Measurements from ENCODE around the gene ZCCHC7.
"Not testable (repeated sequence)": the region's sequence is repeated elsewhere in the genome, so short reads cannot be mapped to it uniquely, and the experiment has no call there.

Gene ZCCHC7

GRCh38 chr9:37097294-37097693 lies 23.1 kb upstream of the ZCCHC7 start:
- H3K36me3 ChIP-seq (ENCODE audit: insufficient read depth, low read depth, low read length) = no peaks in the 10 kb centered on the region
- H3K27me3 ChIP-seq (ENCODE audit: insufficient read depth, low read length) = no peaks in the 10 kb centered on the region
- no peak overlapping the region for H3K4me3 ChIP-seq (ENCODE audit: low read length)
- H3K4me1 ChIP-seq (ENCODE audit: insufficient read depth, low read length) = 0 out of 2 replicates have a peak, but pooled peaks cover 4% of the 10 kb centered on the region
- H3K27ac ChIP-seq (ENCODE audit: low read length) = no peak overlapping the region
- no peak overlapping the region for H3K9ac ChIP-seq (ENCODE audit: low read depth, low read length)
- H3K9me3 ChIP-seq (ENCODE audit: insufficient read depth, low read depth, low read length) = no peaks in the 10 kb centered on the region

GRCh38 chr9:37100327-37100726 lies 20.0 kb upstream of the ZCCHC7 start:
- Histone ChIP-seq H3K9me3 (ENCODE audit: insufficient read depth, low read depth, low read length) (no peaks in the 10 kb centered on the region), H3K36me3 (ENCODE audit: insufficient read depth, low read depth, low read length) (no peaks in the 10 kb centered on the region), H3K9ac (ENCODE audit: low read depth, low read length) (no peak overlapping the region), H3K27me3 (ENCODE audit: insufficient read depth, low read length) (no peaks in the 10 kb centered on the region), H3K4me1 (ENCODE audit: insufficient read depth, low read length) (0 out of 2 replicates have a peak, but pooled peaks cover 4% of the 10 kb centered on the region), H3K27ac (ENCODE audit: low read length) (no peak overlapping the region), H3K4me3 (ENCODE audit: low read length) (no peak overlapping the region)

GRCh38 chr9:37100741-37101140 lies 19.6 kb upstream of the ZCCHC7 start:
- H3K4me1 ChIP-seq (ENCODE audit: insufficient read depth, low read length) = 0 out of 2 replicates have a peak, but pooled peaks cover 4% of the 10 kb centered on the region
- H3K4me3 ChIP-seq (ENCODE audit: low read length) = no peak overlapping the region
- H3K27me3 ChIP-seq (ENCODE audit: insufficient read depth, low read length) = no peaks in the 10 kb centered on the region
- no peaks in the 10 kb centered on the region for H3K9me3 ChIP-seq (ENCODE audit: insufficient read depth, low read depth, low read length)
- no peaks in the 10 kb centered on the region for H3K36me3 ChIP-seq (ENCODE audit: insufficient read depth, low read depth, low read length)
- H3K9ac ChIP-seq (ENCODE audit: low read depth, low read length) = no peak overlapping the region
- H3K27ac ChIP-seq (ENCODE audit: low read length) = no peak overlapping the region

- H3K4me3 ChIP-seq (ENCODE audit: low read length) = no peak overlapping the region
- H3K27ac ChIP-seq (ENCODE audit: low read length) = no peak overlapping the region
- no peaks in the 10 kb centered on the region for H3K36me3 ChIP-seq (ENCODE audit: insufficient read depth, low read depth, low read length)
- H3K9ac ChIP-seq (ENCODE audit: low read depth, low read length) = no peak overlapping the region
- no peaks in the 10 kb centered on the region for H3K9me3 ChIP-seq (ENCODE audit: insufficient read depth, low read depth, low read length)
- H3K27me3 ChIP-seq (ENCODE audit: insufficient read depth, low read length) = no peaks in the 10 kb centered on the region
- H3K4me1 ChIP-seq (ENCODE audit: insufficient read depth, low read length) = 0 out of 2 replicates have a peak, but pooled peaks cover 4% of the 10 kb centered on the region
Measured at GRCh38 chr9:37102486-37102885, 17.9 kb upstream of the ZCCHC7 start.

- Histone ChIP-seq H3K27ac (ENCODE audit: low read length) (no peak overlapping the region), H3K9me3 (ENCODE audit: insufficient read depth, low read depth, low read length) (peaks cover 4% of the 10 kb centered on the region), H3K27me3 (ENCODE audit: insufficient read depth, low read length) (no peaks in the 10 kb centered on the region), H3K4me1 (ENCODE audit: insufficient read depth, low read length) (0 out of 2 replicates have a peak, but pooled peaks cover 4% of the 10 kb centered on the region), H3K36me3 (ENCODE audit: insufficient read depth, low read depth, low read length) (no peaks in the 10 kb centered on the region), H3K9ac (ENCODE audit: low read depth, low read length) (no peak overlapping the region), H3K4me3 (ENCODE audit: low read length) (no peak overlapping the region)
Measured at GRCh38 chr9:37104183-37104889, 16.0 kb upstream of the ZCCHC7 start.

- no peak overlapping the region for H3K27ac ChIP-seq (ENCODE audit: low read length)
- no peaks in the 10 kb centered on the region for H3K36me3 ChIP-seq (ENCODE audit: insufficient read depth, low read depth, low read length)
- H3K9me3 ChIP-seq (ENCODE audit: insufficient read depth, low read depth, low read length) = peaks cover 4% of the 10 kb centered on the region
- no peak overlapping the region for H3K4me3 ChIP-seq (ENCODE audit: low read length)
- H3K9ac ChIP-seq (ENCODE audit: low read depth, low read length) = no peak overlapping the region
- H3K4me1 ChIP-seq (ENCODE audit: insufficient read depth, low read length) = 0 out of 2 replicates have a peak, but pooled peaks cover under 1% of the 10 kb centered on the region
- no peaks in the 10 kb centered on the region for H3K27me3 ChIP-seq (ENCODE audit: insufficient read depth, low read length)
Measured at GRCh38 chr9:37105234-37105633, 15.1 kb upstream of the ZCCHC7 start.

- Histone ChIP-seq H3K27ac (ENCODE audit: low read length) (no peak overlapping the region), H3K9me3 (ENCODE audit: insufficient read depth, low read depth, low read length) (peaks cover 4% of the 10 kb centered on the region), H3K27me3 (ENCODE audit: insufficient read depth, low read length) (no peaks in the 10 kb centered on the region), H3K4me3 (ENCODE audit: low read length) (no peak overlapping the region), H3K4me1 (ENCODE audit: insufficient read depth, low read length) (no peaks in the 10 kb centered on the region), H3K9ac (ENCODE audit: low read depth, low read length) (no peak overlapping the region), H3K36me3 (ENCODE audit: insufficient read depth, low read depth, low read length) (no peaks in the 10 kb centered on the region)
Measured at GRCh38 chr9:37107701-37108100, 12.7 kb upstream of the ZCCHC7 start.

GRCh38 chr9:37114442-37114841 lies 5.9 kb upstream of the ZCCHC7 start:
- not testable (repeated sequence) for H3K4me1 ChIP-seq (ENCODE audit: insufficient read depth, low read length); H3K9ac ChIP-seq (ENCODE audit: low read depth, low read length); H3K27ac ChIP-seq (ENCODE audit: low read length); H3K9me3 ChIP-seq (ENCODE audit: insufficient read depth, low read depth, low read length); H3K4me3 ChIP-seq (ENCODE audit: low read length); H3K36me3 ChIP-seq (ENCODE audit: insufficient read depth, low read depth, low read length); H3K27me3 ChIP-seq (ENCODE audit: insufficient read depth, low read length)

GRCh38 chr9:37117956-37118355 lies 2.4 kb upstream of the ZCCHC7 start:
- Histone ChIP-seq H3K27me3 (ENCODE audit: insufficient read depth, low read length) (peaks cover 6% of the 10 kb centered on the region), H3K4me3 (ENCODE audit: low read length) (no peak overlapping the region), H3K9ac (ENCODE audit: low read depth, low read length) (no peak overlapping the region), H3K27ac (ENCODE audit: low read length) (no peak overlapping the region), H3K9me3 (ENCODE audit: insufficient read depth, low read depth, low read length) (peaks cover 5% of the 10 kb centered on the region; the same call in 1 of the 2 replicates), H3K36me3 (ENCODE audit: insufficient read depth, low read depth, low read length) (no peaks in the 10 kb centered on the region), H3K4me1 (ENCODE audit: insufficient read depth, low read length) (no peaks in the 10 kb centered on the region)

GRCh38 chr9:37119360-37119759 lies 1.0 kb upstream of the ZCCHC7 start:
- Histone ChIP-seq H3K9ac (ENCODE audit: low read depth, low read length) (no peak overlapping the region; the same call in 1 of the 2 replicates), H3K36me3 (ENCODE audit: insufficient read depth, low read depth, low read length) (no peaks in the 10 kb centered on the region), H3K4me1 (ENCODE audit: insufficient read depth, low read length) (no peaks in the 10 kb centered on the region), H3K27me3 (ENCODE audit: insufficient read depth, low read length) (peaks cover 6% of the 10 kb centered on the region), H3K9me3 (ENCODE audit: insufficient read depth, low read depth, low read length) (peaks cover 5% of the 10 kb centered on the region; the same call in 1 of the 2 replicates), H3K27ac (ENCODE audit: low read length) (no peak overlapping the region), H3K4me3 (ENCODE audit: low read length) (peak overlapping the region; percentile 87; the same call in 1 of the 2 replicates)

GRCh38 chr9:37120843-37121335 lies 515 bp downstream of the ZCCHC7 start:
- not testable (repeated sequence) for H3K27me3 ChIP-seq (ENCODE audit: insufficient read depth, low read length); H3K9me3 ChIP-seq (ENCODE audit: insufficient read depth, low read depth, low read length); H3K36me3 ChIP-seq (ENCODE audit: insufficient read depth, low read depth, low read length); H3K4me1 ChIP-seq (ENCODE audit: insufficient read depth, low read length)
- peak overlapping the region; percentile 60 for H3K27ac ChIP-seq (ENCODE audit: low read length)
- H3K9ac ChIP-seq (ENCODE audit: low read depth, low read length) = peak overlapping the region; percentile 88
- H3K4me3 ChIP-seq (ENCODE audit: low read length) = peak overlapping the region; percentile 87

- no peak overlapping the region for H3K27ac ChIP-seq (ENCODE audit: low read length)
Measured at GRCh38 chr9:37121881-37122280, 1.5 kb downstream of the ZCCHC7 start.

More at GRCh38 chr9:37121881-37122280, 1.5 kb downstream of the ZCCHC7 start:
- H3K36me3 ChIP-seq (ENCODE audit: insufficient read depth, low read depth, low read length) = peaks cover 6% of the 10 kb centered on the region
- H3K4me3 ChIP-seq (ENCODE audit: low read length) = peak overlapping the region; percentile 87
- H3K27me3 ChIP-seq (ENCODE audit: insufficient read depth, low read length) = peaks cover 6% of the 10 kb centered on the region
- 0 out of 2 replicates have a peak overlapping the region, but pooled peaks have one; percentile 0 for H3K9ac ChIP-seq (ENCODE audit: low read depth, low read length)
- peaks cover 5% of the 10 kb centered on the region; the same call in 1 of the 2 replicates for H3K9me3 ChIP-seq (ENCODE audit: insufficient read depth, low read depth, low read length)
- H3K4me1 ChIP-seq (ENCODE audit: insufficient read depth, low read length) = no peaks in the 10 kb centered on the region

Data from iPS-20b (cell line).